ENCODE measurements around the gene HSPG2.

DNA sequence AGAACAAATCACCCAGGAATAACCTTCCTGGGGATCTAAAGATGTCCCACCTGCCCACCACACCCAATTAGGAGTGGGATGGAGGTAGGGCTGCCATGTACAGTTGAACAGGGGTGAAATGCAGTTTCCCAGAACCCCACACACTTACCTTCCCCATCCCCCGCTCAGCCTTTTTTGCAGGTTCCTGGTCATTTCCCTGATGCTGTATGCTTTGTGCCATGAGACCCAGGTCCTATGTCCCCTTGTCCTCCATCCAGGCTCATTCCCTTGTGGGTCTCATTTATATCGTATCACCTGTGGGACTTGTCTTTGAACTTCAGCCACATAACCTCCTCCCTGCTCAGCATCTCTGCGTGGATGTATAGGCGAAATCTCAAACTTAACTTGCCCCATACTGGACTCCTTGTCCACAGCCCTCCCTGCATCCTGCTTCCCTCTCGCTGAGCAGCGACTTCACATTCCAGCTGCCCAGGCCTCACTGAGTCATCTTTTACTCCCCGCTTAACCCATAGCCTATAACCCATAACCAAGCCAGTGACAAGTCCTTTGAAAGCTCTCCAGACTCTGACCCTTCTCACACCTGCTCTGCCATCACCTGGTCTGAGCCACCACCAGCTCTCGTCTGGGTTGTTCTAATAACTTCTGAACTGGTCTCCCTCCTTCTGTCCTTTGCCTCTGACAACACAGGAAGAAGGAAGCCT, 120.4 kb downstream of the HSPG2 start:
- TF ChIP-seq, protein P1, sequence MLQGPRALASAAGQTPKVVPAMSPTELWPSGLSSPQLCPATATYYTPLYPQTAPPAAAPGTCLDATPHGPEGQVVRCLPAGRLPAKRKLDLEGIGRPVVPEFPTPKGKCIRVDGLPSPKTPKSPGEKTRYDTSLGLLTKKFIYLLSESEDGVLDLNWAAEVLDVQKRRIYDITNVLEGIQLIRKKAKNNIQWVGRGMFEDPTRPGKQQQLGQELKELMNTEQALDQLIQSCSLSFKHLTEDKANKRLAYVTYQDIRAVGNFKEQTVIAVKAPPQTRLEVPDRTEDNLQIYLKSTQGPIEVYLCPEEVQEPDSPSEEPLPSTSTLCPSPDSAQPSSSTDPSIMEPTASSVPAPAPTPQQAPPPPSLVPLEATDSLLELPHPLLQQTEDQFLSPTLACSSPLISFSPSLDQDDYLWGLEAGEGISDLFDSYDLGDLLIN (CRISPR knock-in tag; IDR thresholded peaks at IDR 0.05; ENCODE audit: borderline replicate concordance), result no peak
- TF ChIP-seq RFX1 (IDR thresholded peaks at IDR 0.05), result no peak
- no peak for TF ChIP-seq HOXA7 (CRISPR knock-in tag; IDR thresholded peaks at IDR 0.05)
- TF ChIP-seq, protein P2, sequence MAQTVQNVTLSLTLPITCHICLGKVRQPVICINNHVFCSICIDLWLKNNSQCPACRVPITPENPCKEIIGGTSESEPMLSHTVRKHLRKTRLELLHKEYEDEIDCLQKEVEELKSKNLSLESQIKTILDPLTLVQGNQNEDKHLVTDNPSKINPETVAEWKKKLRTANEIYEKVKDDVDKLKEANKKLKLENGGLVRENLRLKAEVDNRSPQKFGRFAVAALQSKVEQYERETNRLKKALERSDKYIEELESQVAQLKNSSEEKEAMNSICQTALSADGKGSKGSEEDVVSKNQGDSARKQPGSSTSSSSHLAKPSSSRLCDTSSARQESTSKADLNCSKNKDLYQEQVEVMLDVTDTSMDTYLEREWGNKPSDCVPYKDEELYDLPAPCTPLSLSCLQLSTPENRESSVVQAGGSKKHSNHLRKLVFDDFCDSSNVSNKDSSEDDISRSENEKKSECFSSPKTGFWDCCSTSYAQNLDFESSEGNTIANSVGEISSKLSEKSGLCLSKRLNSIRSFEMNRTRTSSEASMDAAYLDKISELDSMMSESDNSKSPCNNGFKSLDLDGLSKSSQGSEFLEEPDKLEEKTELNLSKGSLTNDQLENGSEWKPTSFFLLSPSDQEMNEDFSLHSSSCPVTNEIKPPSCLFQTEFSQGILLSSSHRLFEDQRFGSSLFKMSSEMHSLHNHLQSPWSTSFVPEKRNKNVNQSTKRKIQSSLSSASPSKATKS (CRISPR knock-in tag; IDR thresholded peaks at IDR 0.05), result no peak
- no peak for TF ChIP-seq ZNF747 (CRISPR knock-in tag; IDR thresholded peaks at IDR 0.05; ENCODE audit: borderline replicate concordance)
- TF ChIP-seq, protein P3, sequence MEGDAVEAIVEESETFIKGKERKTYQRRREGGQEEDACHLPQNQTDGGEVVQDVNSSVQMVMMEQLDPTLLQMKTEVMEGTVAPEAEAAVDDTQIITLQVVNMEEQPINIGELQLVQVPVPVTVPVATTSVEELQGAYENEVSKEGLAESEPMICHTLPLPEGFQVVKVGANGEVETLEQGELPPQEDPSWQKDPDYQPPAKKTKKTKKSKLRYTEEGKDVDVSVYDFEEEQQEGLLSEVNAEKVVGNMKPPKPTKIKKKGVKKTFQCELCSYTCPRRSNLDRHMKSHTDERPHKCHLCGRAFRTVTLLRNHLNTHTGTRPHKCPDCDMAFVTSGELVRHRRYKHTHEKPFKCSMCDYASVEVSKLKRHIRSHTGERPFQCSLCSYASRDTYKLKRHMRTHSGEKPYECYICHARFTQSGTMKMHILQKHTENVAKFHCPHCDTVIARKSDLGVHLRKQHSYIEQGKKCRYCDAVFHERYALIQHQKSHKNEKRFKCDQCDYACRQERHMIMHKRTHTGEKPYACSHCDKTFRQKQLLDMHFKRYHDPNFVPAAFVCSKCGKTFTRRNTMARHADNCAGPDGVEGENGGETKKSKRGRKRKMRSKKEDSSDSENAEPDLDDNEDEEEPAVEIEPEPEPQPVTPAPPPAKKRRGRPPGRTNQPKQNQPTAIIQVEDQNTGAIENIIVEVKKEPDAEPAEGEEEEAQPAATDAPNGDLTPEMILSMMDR (CRISPR knock-in tag; IDR thresholded peaks at IDR 0.05), result no peak
